Endothelial cell of umbilical vein (primary cell): ENCODE data around the gene KCTD10.

Source experiments
- CTCF ChIP-seq, 2 donors: IDR thresholded peaks; 1 replicate in 1 of 2; 2 replicates in 1 of 2; pipeline ENCODE4 v1.5.1; 2011; ENCODE audit warnings: low read length in 2 of 2, mild to moderate bottlenecking in 2 of 2, moderate library complexity in 2 of 2, control low read depth in 1 of 2, inconsistent platforms in 1 of 2, low read depth in 1 of 2; ENCODE audit not compliant: insufficient read depth in 1 of 2; ENCODE audit errors: extremely low read depth in 1 of 2
- EZH2 ChIP-seq: IDR thresholded peaks from 2 replicates; pipeline ENCODE4 v1.6.1; 2012; ENCODE audit warnings: borderline replicate concordance, low read depth, mild to moderate bottlenecking, moderate library complexity, low read length, inconsistent platforms; ENCODE audit not compliant: severe bottlenecking
- GATA2 ChIP-seq: IDR thresholded peaks from 2 replicates; pipeline ENCODE4 v1.7.0; 2011; ENCODE audit warnings: low read depth, mild to moderate bottlenecking, moderate library complexity, mixed read lengths, low read length; ENCODE audit not compliant: insufficient read length, insufficient read depth
- MAX ChIP-seq: IDR thresholded peaks from 2 replicates; pipeline ENCODE4 v1.6.1; 2011; ENCODE audit not compliant: insufficient read depth, insufficient read length
- POLR2A ChIP-seq: IDR thresholded peaks from 2 replicates; pipeline ENCODE4 v1.6.1; 2012; ENCODE audit warnings: low read depth, mild to moderate bottlenecking, control low read depth, low read length

- TF ChIP-seq CTCF (IDR thresholded peaks at IDR 0.05; ENCODE audit: extremely low read depth in 1 of 2, insufficient read depth in 1 of 2, low read depth in 1 of 2, low read length in 2 of 2), result no peak
- TF ChIP-seq GATA2, result no peak
- TF ChIP-seq EZH2, result no peak
- TF ChIP-seq POLR2A, result no peak
- TF ChIP-seq MAX, result no peak
These were observed 14.6 kb upstream of the KCTD10 start for GRCh38 chr12:109491671-109492070.
